K562 (cell line): ENCODE data around the gene POLR3A. TPM values are rescaled to one million over a fixed set of nuclear protein-coding genes. Genes with fewer than 3 reads are reported as not detected.
"Not testable (repeated sequence)": the region's sequence is repeated elsewhere in the genome, so short reads cannot be mapped to it uniquely, and the experiment has no call there.

Experiments
- ATAC-seq: fragments of 200-7000 bp; cut with Tn5 transposase; 3 replicates; pipeline ENCODE4 v1.9.1; 2020; ENCODE audit warnings: moderate library complexity
- BruUV-seq: library from RNA; stranded (reverse); fragments of 400-500 nt; replicated peaks from 2 replicates; lab custom pipeline; 2021; lab: Mats Ljungman, UMichigan
- CTCF ChIA-PET: fragments of 300-600 bp; formaldehyde crosslinking; extraction: SDS; loops from one replicate; lab custom pipeline; 2021; ENCODE audit warnings: low intra/inter-chr PET ratio; lab: Yijun Ruan, JAX
- POLR2A ChIA-PET: fragments of 300-600, 350-650 bp; sonication (Branson Sonifier 250); formaldehyde crosslinking; extraction: SDS; loops from one replicate; lab custom pipeline; 2021; ENCODE audit warnings: antibody characterized with exemption, inconsistent platforms; lab: Yijun Ruan, JAX
- DNase-seq, 4 experiments: peaks; one replicate each; pipeline versions ENCODE4 v3.0.0 to v3.0.0-alpha.2; 2011 to 2018; ENCODE audit warnings: low spot score in 3 of 4, mixed read lengths in 3 of 4; ENCODE audit errors: extremely low read depth in 1 of 4
- FAIRE-seq: peaks from 2 replicates; lab custom pipeline; 2011; peaks lifted over from hg19 to GRCh38; lab: Jason Lieb, UNC
- H2AFZ ChIP-seq: 2 replicates; pipeline ENCODE4 v1.6.0; 2011; ENCODE audit warnings: low read depth, low read length, control low read depth, inconsistent platforms
- H3K27ac ChIP-seq: fragments of 200-600 bp; 3 replicates; pipeline ENCODE4 v1.8.0; 2011; ENCODE audit warnings: low read depth, mild to moderate bottlenecking, control low read depth, inconsistent platforms, low read length, moderate library complexity, mixed read lengths; ENCODE audit errors: extremely low read depth
- H3K27me3 ChIP-seq, 2 experiments: fragments of 300-600 bp in 1 of 2; 2 replicates in 1 of 2; 3 replicates in 1 of 2; pipeline versions ENCODE4 v1.6.0 to v1.8.0; 2011; ENCODE audit warnings: inconsistent platforms in 2 of 2, low read length in 2 of 2, mild to moderate bottlenecking in 1 of 2, mixed read lengths in 1 of 2, moderate library complexity in 1 of 2; ENCODE audit not compliant: control insufficient read depth in 2 of 2, insufficient read depth in 2 of 2
- H3K36me3 ChIP-seq: fragments of 300-600 bp; 3 replicates; pipeline ENCODE4 v1.8.0; 2011; ENCODE audit warnings: mild to moderate bottlenecking, low read length, inconsistent platforms; ENCODE audit not compliant: control insufficient read depth, insufficient read depth
- H3K4me1 ChIP-seq, 2 experiments: fragments of 200-600 bp in 1 of 2; replicated peaks in 1 of 2; 2 replicates in 1 of 2; 3 replicates in 1 of 2; pipeline versions ENCODE4 v1.5.1 to v1.8.0; 2011; ENCODE audit warnings: inconsistent platforms in 2 of 2, low read length in 2 of 2, mild to moderate bottlenecking in 1 of 2, mixed read lengths in 1 of 2, moderate library complexity in 1 of 2; ENCODE audit not compliant: control insufficient read depth in 2 of 2, insufficient read depth in 2 of 2
- H3K4me2 ChIP-seq: 2 replicates; pipeline ENCODE4 v1.6.1; 2011; ENCODE audit warnings: low read length, control low read depth, inconsistent platforms, mixed read lengths; ENCODE audit not compliant: insufficient read depth
- H3K4me3 ChIP-seq: fragments of 200-600 bp; sonication (generic), shearing (Covaris generic); 2 replicates; pipeline ENCODE4 v1.5.1; 2016; ENCODE audit warnings: control low read depth, inconsistent platforms
- H3K79me2 ChIP-seq: fragments of 200-600 bp; 3 replicates; pipeline ENCODE4 v1.8.0; 2011; ENCODE audit warnings: low read length, inconsistent platforms; ENCODE audit not compliant: control insufficient read depth, insufficient read depth
- H3K9ac ChIP-seq, 2 experiments: 2 replicates each; pipeline versions ENCODE4 v1.6.0 to v1.6.1; 2011; ENCODE audit warnings: low read depth in 2 of 2, low read length in 2 of 2, control low read depth in 1 of 2, inconsistent platforms in 1 of 2, mild to moderate bottlenecking in 1 of 2, mixed read lengths in 1 of 2; ENCODE audit not compliant: insufficient read depth in 1 of 2
- H3K9me1 ChIP-seq: one replicate; pipeline ENCODE4 v1.6.0; 2011; ENCODE audit warnings: inconsistent platforms, mild to moderate bottlenecking, low read length, moderate library complexity; ENCODE audit not compliant: control insufficient read depth, insufficient read depth
- H3K9me3 ChIP-seq: replicated peaks from 2 replicates; pipeline ENCODE4 v1.5.1; 2011; ENCODE audit warnings: low read depth, low read length, inconsistent platforms; ENCODE audit not compliant: control insufficient read depth, insufficient read depth
- H4K20me1 ChIP-seq: replicated peaks from 2 replicates; pipeline ENCODE4 v1.6.1; 2011; ENCODE audit warnings: low read length, inconsistent platforms, mixed read lengths; ENCODE audit not compliant: control insufficient read depth, insufficient read depth
- HDAC6 ChIP-seq: IDR thresholded peaks from 2 replicates; pipeline ENCODE4 v1.6.1; 2012; ENCODE audit warnings: low read depth, mild to moderate bottlenecking, control low read depth, inconsistent platforms, low read length, moderate library complexity
- ZNF146 ChIP-seq: IDR thresholded peaks from one replicate; pipeline ENCODE4 v1.6.1; 2018; ENCODE audit warnings: missing compliant biosample characterization; ENCODE audit not compliant: unreplicated experiment
- ZNF165 ChIP-seq: fragments of 250-450 bp; sonication (Bioruptor Pico); IDR thresholded peaks from 2 replicates; pipeline ENCODE4 v1.4.0; 2020; ENCODE audit warnings: borderline replicate concordance
- ZNF212 ChIP-seq: fragments of 450-650 bp; formaldehyde crosslinking; IDR thresholded peaks from 2 replicates; pipeline ENCODE4 v1.4.0; 2020; ENCODE audit warnings: mild to moderate bottlenecking
- WGBS: fragments of 100-300 bp; shearing (Covaris generic); methylation state at CpG from one replicate; pipeline ENCODE4 v1.1.6; 2016; ENCODE audit warnings: low coverage, mixed read lengths; ENCODE audit not compliant: insufficient coverage; ENCODE audit errors: missing lambda C conversion rate; 5-methylcytosine and 5-hydroxymethylcytosine counted together
- in situ Hi-C: fragments of 300-500 bp; cut with MboI; formaldehyde crosslinking; loops from 4 replicates; pipeline ENCODE4 v1.15.0; 2018; ENCODE audit warnings: inconsistent platforms, mixed read lengths
- intact Hi-C: fragments of 100-400 bp; cut with micrococcal nuclease; formaldehyde crosslinking; loops from 2 replicates; pipeline ENCODE4 v1.14.2; 2022
- polyA plus RNA-seq, 8 experiments: library from polyadenylated mRNA; depleted of rRNA in 4 of 8; stranded (reverse) in 5 of 8; unstranded in 3 of 8; fragments of >200 nt; fragmentation: Nextera tagmentation in 2 of 8; fragmentation: Illumina TruSeq in 1 of 8; extraction: Ambion mirVana in 2 of 8; extraction: Trizol in 1 of 8; gene quantifications; 2 replicates each; pipeline versions ENCODE4 v1.2.1 to v1.2.3, GENCODE V29; 2011 to 2014; ENCODE audit warnings: inconsistent platforms in 1 of 8, missing spikeins in 1 of 8
- total RNA-seq, 7 experiments: library from RNA; depleted of rRNA in 6 of 7; stranded (reverse); fragments of >200 nt in 6 of 7; fragmentation: Illumina TruSeq in 2 of 7; extraction: Trizol in 2 of 7; gene quantifications; 2 replicates each; pipeline versions ENCODE4 v1.2.1 to v1.2.3, GENCODE V29; 2011 to 2021; ENCODE audit warnings: low replicate concordance in 1 of 7
- TF ChIP-seq, protein P1 (sequence below), 2 experiments: IDR thresholded peaks; 2 replicates each; pipeline ENCODE4 v1.6.1; 2012; ENCODE audit warnings: improper control_type of control experiment in 2 of 2, low read depth in 2 of 2, low read length in 2 of 2, borderline replicate concordance in 1 of 2

Gene POLR3A
- total and polyA plus RNA-seq, 9 of the 15 experiments (the other 6 are each of a cell fraction or from before 2014, with no cell fraction given): 14.9 to 37.0 (median 26.7) TPM

DNA sequence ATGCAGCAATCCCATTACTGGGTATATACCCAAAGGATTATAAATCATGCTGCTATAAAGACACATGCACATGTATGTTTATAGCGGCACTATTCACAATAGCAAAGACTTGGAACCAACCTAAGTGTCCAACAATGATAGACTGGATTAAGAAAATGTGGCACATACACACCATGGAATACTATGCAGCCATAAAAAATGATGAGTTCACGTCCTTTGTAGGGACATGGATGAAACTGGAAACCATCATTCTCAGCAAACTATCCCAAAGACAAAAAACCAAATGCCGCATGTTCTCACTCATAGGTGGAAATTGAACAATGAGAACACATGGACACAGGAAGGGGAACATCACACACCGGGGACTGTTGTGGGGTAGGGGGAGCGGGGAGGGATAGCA, 30.5 kb downstream of the POLR3A start:
- H3K4me1 ChIP-seq, H4K20me1 ChIP-seq, H2AFZ ChIP-seq, in situ Hi-C loops, H3K27me3 ChIP-seq, H3K4me2 ChIP-seq, POLR2A ChIA-PET, DNase-seq, H3K9ac ChIP-seq, H3K9me3 ChIP-seq, FAIRE-seq, BruUV-seq, H3K9me1 ChIP-seq, H3K27ac ChIP-seq, H3K79me2 ChIP-seq, H3K4me3 ChIP-seq, intact Hi-C loops, CTCF ChIA-PET, ATAC-seq: not testable (repeated sequence)
- peak; percentile 26 for TF ChIP-seq ZNF146
- peaks cover 53% of the 10 kb centered on the region for H3K36me3 ChIP-seq
- 92% methylated on average over 4 of the region's 5 CpGs for WGBS

DNA sequence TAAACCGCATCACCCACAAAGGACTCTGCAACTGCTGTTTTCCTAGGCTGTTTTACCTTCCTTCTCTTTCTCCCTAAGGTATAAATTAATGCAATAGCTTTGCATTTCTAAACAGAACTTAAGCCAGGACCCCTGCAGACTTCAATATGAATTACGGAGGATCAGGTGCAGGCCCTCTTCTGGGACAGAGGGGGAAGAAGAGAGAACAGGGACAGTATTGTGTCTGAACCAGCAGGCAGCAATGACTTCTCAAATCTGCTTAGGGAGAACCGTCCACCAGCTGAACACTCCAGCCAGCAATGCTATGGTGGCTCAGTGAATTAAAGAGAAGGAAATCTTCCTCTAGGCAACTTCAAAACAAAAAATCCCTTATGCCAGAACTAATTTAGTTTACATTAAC, 35.7 kb downstream of the POLR3A start:
- TF ChIP-seq HDAC6 (no peak), ZNF165 (CRISPR knock-in tag) (no peak), ZNF212 (no peak)
- TF ChIP-seq, protein P1, sequence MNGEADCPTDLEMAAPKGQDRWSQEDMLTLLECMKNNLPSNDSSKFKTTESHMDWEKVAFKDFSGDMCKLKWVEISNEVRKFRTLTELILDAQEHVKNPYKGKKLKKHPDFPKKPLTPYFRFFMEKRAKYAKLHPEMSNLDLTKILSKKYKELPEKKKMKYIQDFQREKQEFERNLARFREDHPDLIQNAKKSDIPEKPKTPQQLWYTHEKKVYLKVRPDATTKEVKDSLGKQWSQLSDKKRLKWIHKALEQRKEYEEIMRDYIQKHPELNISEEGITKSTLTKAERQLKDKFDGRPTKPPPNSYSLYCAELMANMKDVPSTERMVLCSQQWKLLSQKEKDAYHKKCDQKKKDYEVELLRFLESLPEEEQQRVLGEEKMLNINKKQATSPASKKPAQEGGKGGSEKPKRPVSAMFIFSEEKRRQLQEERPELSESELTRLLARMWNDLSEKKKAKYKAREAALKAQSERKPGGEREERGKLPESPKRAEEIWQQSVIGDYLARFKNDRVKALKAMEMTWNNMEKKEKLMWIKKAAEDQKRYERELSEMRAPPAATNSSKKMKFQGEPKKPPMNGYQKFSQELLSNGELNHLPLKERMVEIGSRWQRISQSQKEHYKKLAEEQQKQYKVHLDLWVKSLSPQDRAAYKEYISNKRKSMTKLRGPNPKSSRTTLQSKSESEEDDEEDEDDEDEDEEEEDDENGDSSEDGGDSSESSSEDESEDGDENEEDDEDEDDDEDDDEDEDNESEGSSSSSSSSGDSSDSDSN (IDR thresholded peaks at IDR 0.05; ENCODE audit: borderline replicate concordance in 1 of 2, low read depth in 2 of 2, low read length in 2 of 2): no peak
- no peaks in the 10 kb centered on the region for H4K20me1 ChIP-seq
- no peak overlapping the region for H2AFZ ChIP-seq
- CTCF ChIA-PET: interaction anchor here (0.6 kb wide), 1 partner anchor 245 kb away, joined by 6 read pairs; no protein-coding TSS in a partner anchor
- H3K9me1 ChIP-seq: no peaks in the 10 kb centered on the region
- FAIRE-seq (peak; percentile 19), DNase-seq (no peak), ATAC-seq (no peak)
- no peak overlapping the region for H3K9ac ChIP-seq
- no TSS peak for BruUV-seq
- H3K4me3 ChIP-seq: no peak overlapping the region
- peaks cover 58% of the 10 kb centered on the region for H3K36me3 ChIP-seq
- H3K27ac ChIP-seq: no peak overlapping the region
- H3K27me3 ChIP-seq: no peaks in the 10 kb centered on the region
- no peak overlapping the region for H3K4me2 ChIP-seq
- intact Hi-C loops (no loop called here), in situ Hi-C loops (no loop called here)
- WGBS: 92% methylated on average over 3 of the region's 3 CpGs
- no peaks in the 10 kb centered on the region for H3K4me1 ChIP-seq
- H3K79me2 ChIP-seq: no peaks in the 10 kb centered on the region
- H3K9me3 ChIP-seq: no peaks in the 10 kb centered on the region
- POLR2A ChIA-PET: interaction anchor here (0.6 kb wide), 1 partner anchor 431 kb away, joined by 3 read pairs; no protein-coding TSS in a partner anchor
